CD14-positive monocyte (primary cell): ENCODE results near the gene LANCL1. TPM values are rescaled to one million over a fixed set of nuclear protein-coding genes. Genes with fewer than 3 reads are reported as not detected.

ENCODE experiments used
- DNase-seq, 3 donors: peaks; one replicate each; pipeline ENCODE4 v3.0.0-alpha.2; 2011 to 2022
- H2AFZ ChIP-seq: 2 replicates; pipeline ENCODE4 v1.6.0; 2012; ENCODE audit warnings: mild to moderate bottlenecking, low read depth, low read length, inconsistent platforms; ENCODE audit not compliant: insufficient read depth, poor library complexity, severe bottlenecking
- H3K27ac ChIP-seq, 2 donors: 1 replicate in 1 of 2; 2 replicates in 1 of 2; pipeline ENCODE4 v1.5.1; 2012 to 2013; ENCODE audit warnings: low read length in 2 of 2, control low read depth in 1 of 2, inconsistent platforms in 1 of 2, low read depth in 1 of 2, mild to moderate bottlenecking in 1 of 2
- H3K27me3 ChIP-seq, 2 donors: one replicate each; pipeline versions ENCODE4 v1.6.0 to v1.6.1; 2011 to 2013; ENCODE audit warnings: low read length in 2 of 2; ENCODE audit not compliant: control insufficient read depth in 2 of 2, insufficient read depth in 2 of 2
- H3K36me3 ChIP-seq, 2 donors: replicated peaks in 1 of 2; 1 replicate in 1 of 2; 2 replicates in 1 of 2; pipeline versions ENCODE4 v1.5.1 to v1.6.1; 2012 to 2013; ENCODE audit warnings: low read length in 2 of 2, control low read depth in 1 of 2, inconsistent platforms in 1 of 2, mild to moderate bottlenecking in 1 of 2; ENCODE audit not compliant: insufficient read depth in 2 of 2, control insufficient read depth in 1 of 2
- H3K4me1 ChIP-seq, 2 donors: 1 replicate in 1 of 2; 2 replicates in 1 of 2; pipeline versions ENCODE4 v1.5.1 to v1.6.1; 2012 to 2013; ENCODE audit warnings: low read length in 2 of 2, control low read depth in 1 of 2, inconsistent platforms in 1 of 2, mild to moderate bottlenecking in 1 of 2, moderate library complexity in 1 of 2; ENCODE audit not compliant: insufficient read depth in 2 of 2, control insufficient read depth in 1 of 2
- H3K4me2 ChIP-seq: replicated peaks from 2 replicates; pipeline ENCODE3; 2012; ENCODE audit warnings: low read length, moderate library complexity, mild to moderate bottlenecking; ENCODE audit not compliant: poor library complexity, severe bottlenecking; ENCODE audit errors: extremely low read depth
- H3K4me3 ChIP-seq, 3 experiments: fragments of 200-600 bp in 1 of 3; sonication (generic) in 1 of 3; replicated peaks in 1 of 3; 1 replicate in 2 of 3; 2 replicates in 1 of 3; pipeline ENCODE4 v1.5.1; 2011 to 2013; ENCODE audit warnings: low read length in 3 of 3, mild to moderate bottlenecking in 3 of 3, control low read depth in 2 of 3, low read depth in 2 of 3, inconsistent platforms in 1 of 3, moderate library complexity in 1 of 3
- H3K79me2 ChIP-seq: 2 replicates; pipeline ENCODE4 v1.6.0; 2012; ENCODE audit warnings: mild to moderate bottlenecking, control low read depth, inconsistent platforms, low read length, moderate library complexity; ENCODE audit not compliant: insufficient read depth
- H3K9ac ChIP-seq: 2 replicates; pipeline ENCODE4 v1.6.0; 2017; ENCODE audit warnings: low read length, mild to moderate bottlenecking; ENCODE audit not compliant: insufficient read depth, poor library complexity, severe bottlenecking
- H3K9me3 ChIP-seq, 2 donors: replicated peaks in 1 of 2; 1 replicate in 1 of 2; 2 replicates in 1 of 2; pipeline versions ENCODE4 v1.5.1 to v1.6.1; 2012 to 2013; ENCODE audit warnings: low read length in 2 of 2, control low read depth in 1 of 2; ENCODE audit not compliant: control insufficient read depth in 1 of 2, insufficient read depth in 1 of 2
- H4K20me1 ChIP-seq: 2 replicates; pipeline ENCODE4 v1.6.0; 2012; ENCODE audit warnings: mild to moderate bottlenecking, low read length, control low read depth, moderate library complexity; ENCODE audit not compliant: insufficient read depth
- H3K27ac Mint-ChIP-seq, 7 donors: one replicate each; pipeline ENCODE4 v1.8.0; 2020; ENCODE audit warnings: mild to moderate bottlenecking in 7 of 7, mixed read lengths in 7 of 7, moderate library complexity in 6 of 7, inconsistent platforms in 2 of 7
- H3K27me3 Mint-ChIP-seq, 3 donors: one replicate each; pipeline ENCODE4 v1.8.0; 2021 to 2022; ENCODE audit warnings: low read depth in 3 of 3, mild to moderate bottlenecking in 3 of 3, mixed read lengths in 3 of 3, moderate library complexity in 3 of 3, inconsistent platforms in 1 of 3
- H3K36me3 Mint-ChIP-seq, 2 donors: one replicate each; pipeline ENCODE4 v1.8.0; 2020; ENCODE audit warnings: mixed read lengths in 2 of 2, inconsistent platforms in 1 of 2, mild to moderate bottlenecking in 1 of 2
- H3K4me1 Mint-ChIP-seq: one replicate; pipeline ENCODE4 v1.8.0; 2020; ENCODE audit warnings: mild to moderate bottlenecking, mixed read lengths
- H3K4me3 Mint-ChIP-seq, 2 donors: one replicate each; pipeline ENCODE4 v1.8.0; 2020; ENCODE audit warnings: mild to moderate bottlenecking in 2 of 2, mixed read lengths in 2 of 2, moderate library complexity in 1 of 2
- H3K9me3 Mint-ChIP-seq, 7 donors: one replicate each; pipeline ENCODE4 v1.8.0; 2020 to 2022; ENCODE audit warnings: mixed read lengths in 7 of 7, mild to moderate bottlenecking in 6 of 7, moderate library complexity in 6 of 7, inconsistent platforms in 2 of 7
- WGBS: methylation state at CpG from one replicate; pipeline ENCODE4 v1.1.5; 2013; ENCODE audit warnings: missing lambda C conversion rate; ENCODE audit not compliant: insufficient coverage; 5-methylcytosine and 5-hydroxymethylcytosine counted together
- intact Hi-C, 2 donors: fragments of 100-400 bp; cut with micrococcal nuclease; formaldehyde crosslinking; loops; one replicate each; pipeline versions ENCODE4 v1.15.0 to v1.15.1; 2023
- polyA plus RNA-seq, 3 donors: library from polyadenylated mRNA; depleted of rRNA in 1 of 3; unstranded in 2 of 3; stranded (reverse) in 1 of 3; fragments of 300-500 nt in 2 of 3; fragments of >200 nt in 1 of 3; fragmentation: Illumina TruSeq in 2 of 3; gene quantifications; 1 replicate in 2 of 3; 2 replicates in 1 of 3; pipeline ENCODE4 v1.2.3, GENCODE V29; 2012 to 2021
- TF ChIP-seq, protein P1 (sequence below): fragments of 200-600 bp; IDR thresholded peaks from one replicate; pipeline ENCODE4 v1.8.0; 2022; ENCODE audit warnings: antibody characterized with exemption, mild to moderate bottlenecking

Gene LANCL1
- polyA plus RNA-seq, 3 donors: 4.8 to 11.1 (median 6.1) TPM

DNA sequence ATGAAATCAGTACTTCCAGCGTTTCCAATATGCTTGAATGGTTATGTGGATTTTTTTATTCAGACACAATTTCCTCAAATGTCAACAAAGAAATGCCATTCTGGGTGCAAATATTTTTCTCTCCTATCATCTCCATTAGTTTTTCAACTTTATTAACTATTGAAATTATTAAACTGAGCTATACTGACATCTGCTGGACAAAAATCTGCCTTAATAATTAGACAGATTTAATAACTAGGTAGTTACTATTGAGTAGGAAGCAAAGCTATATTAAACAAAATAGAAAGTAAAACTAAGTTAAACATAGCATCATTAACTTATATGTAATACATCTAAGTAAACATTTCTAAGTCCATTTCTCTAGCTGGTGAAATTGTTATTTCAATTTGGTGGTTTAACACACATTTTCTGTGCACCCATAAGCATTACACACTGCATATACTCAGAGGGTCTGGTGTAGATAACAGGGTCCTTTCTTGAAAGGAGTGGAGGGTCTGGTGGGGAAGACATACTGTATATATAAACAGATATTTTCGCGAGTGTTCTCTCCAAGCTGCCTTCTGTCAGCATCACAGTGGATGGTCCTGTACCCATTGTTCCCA is 77.0 kb downstream of the LANCL1 start:
- Histone ChIP-seq H3K4me1 (no peaks in the 10 kb centered on the region), H3K9me3 (no peaks in the 10 kb centered on the region), H3K27ac (no peak overlapping the region), H3K9ac (no peak overlapping the region), H2AFZ (no peak overlapping the region), H3K27me3 (no peaks in the 10 kb centered on the region), H3K4me2 (no peak overlapping the region), H4K20me1 (no peaks in the 10 kb centered on the region), H3K79me2 (no peaks in the 10 kb centered on the region), H3K4me3 (no peak overlapping the region), H3K36me3 (no peaks in the 10 kb centered on the region)
- no peak overlapping the region for H3K4me3 Mint-ChIP-seq
- no CpG with 5 or more reads among the region's 3 CpGs for WGBS
- H3K36me3 Mint-ChIP-seq: no peaks in the 10 kb centered on the region
- peaks cover 0 to 2% (median 0%) of the 10 kb centered on the region in 7 donors for H3K9me3 Mint-ChIP-seq
- H3K27ac Mint-ChIP-seq: no peak overlapping the region
- TF ChIP-seq, protein P1, sequence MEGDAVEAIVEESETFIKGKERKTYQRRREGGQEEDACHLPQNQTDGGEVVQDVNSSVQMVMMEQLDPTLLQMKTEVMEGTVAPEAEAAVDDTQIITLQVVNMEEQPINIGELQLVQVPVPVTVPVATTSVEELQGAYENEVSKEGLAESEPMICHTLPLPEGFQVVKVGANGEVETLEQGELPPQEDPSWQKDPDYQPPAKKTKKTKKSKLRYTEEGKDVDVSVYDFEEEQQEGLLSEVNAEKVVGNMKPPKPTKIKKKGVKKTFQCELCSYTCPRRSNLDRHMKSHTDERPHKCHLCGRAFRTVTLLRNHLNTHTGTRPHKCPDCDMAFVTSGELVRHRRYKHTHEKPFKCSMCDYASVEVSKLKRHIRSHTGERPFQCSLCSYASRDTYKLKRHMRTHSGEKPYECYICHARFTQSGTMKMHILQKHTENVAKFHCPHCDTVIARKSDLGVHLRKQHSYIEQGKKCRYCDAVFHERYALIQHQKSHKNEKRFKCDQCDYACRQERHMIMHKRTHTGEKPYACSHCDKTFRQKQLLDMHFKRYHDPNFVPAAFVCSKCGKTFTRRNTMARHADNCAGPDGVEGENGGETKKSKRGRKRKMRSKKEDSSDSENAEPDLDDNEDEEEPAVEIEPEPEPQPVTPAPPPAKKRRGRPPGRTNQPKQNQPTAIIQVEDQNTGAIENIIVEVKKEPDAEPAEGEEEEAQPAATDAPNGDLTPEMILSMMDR: no peak
- peaks cover under 1 to 2% (median 2%) of the 10 kb centered on the region in 3 donors for H3K27me3 Mint-ChIP-seq
- intact Hi-C loops: no loop called here
- no peaks in the 10 kb centered on the region for H3K4me1 Mint-ChIP-seq
- DNase-seq: no peak

DNA sequence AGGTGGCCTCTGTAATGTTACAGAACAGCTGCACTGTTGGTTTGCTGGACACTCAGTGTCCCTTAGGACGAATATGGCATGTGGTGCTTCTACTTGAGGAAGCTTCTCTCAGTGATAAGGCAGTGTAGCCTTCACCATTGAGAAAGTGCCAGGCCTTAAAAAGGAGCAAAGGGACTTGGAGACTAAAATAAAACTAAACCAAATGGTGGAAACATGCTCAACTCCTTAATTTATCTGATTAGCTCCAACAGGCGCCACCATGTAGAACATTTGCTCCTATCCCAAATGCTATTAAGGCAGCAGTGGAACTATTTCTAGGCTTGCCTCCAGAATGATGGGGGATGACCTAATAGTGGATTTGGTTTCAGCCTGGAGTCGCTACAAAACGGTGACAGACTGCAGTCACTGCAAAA is 84.1 kb downstream of the LANCL1 start:
- 93% methylated on average over 3 of the region's 4 CpGs for WGBS
- DNase-seq: no peak
- Histone ChIP-seq H3K4me3 (no peak overlapping the region), H3K79me2 (no peaks in the 10 kb centered on the region), H3K9me3 (no peaks in the 10 kb centered on the region), H3K36me3 (no peaks in the 10 kb centered on the region), H3K9ac (no peak overlapping the region), H3K4me1 (no peaks in the 10 kb centered on the region), H3K27ac (no peak overlapping the region), H3K27me3 (no peaks in the 10 kb centered on the region), H3K4me2 (no peak overlapping the region), H4K20me1 (no peaks in the 10 kb centered on the region), H2AFZ (no peak overlapping the region)
- TF ChIP-seq, protein P1: no peak
- Mint-ChIP-seq H3K4me3 (no peak overlapping the region), H3K36me3 (no peaks in the 10 kb centered on the region), H3K9me3 (no peaks in the 10 kb centered on the region), H3K4me1 (no peaks in the 10 kb centered on the region), H3K27ac (no peak overlapping the region), H3K27me3 (peaks cover 2 to 4% (median 3%) of the 10 kb centered on the region in 3 donors)
- intact Hi-C loops: no loop called here
